ENCODE measurements around the gene VPS37C.

VPS37C gene

GRCh38 chr11:61090521-61090920, 70.7 kb downstream of the VPS37C start:
- no peaks in the 10 kb centered on the region for H3K36me3 ChIP-seq (ENCODE audit: insufficient read depth, low read length)
- 88% methylated on average over 12 of the region's 12 CpGs for WGBS
- 0 out of 2 replicates have a peak, but pooled peaks cover 6% of the 10 kb centered on the region for H3K4me1 ChIP-seq (ENCODE audit: insufficient read depth, low read length)
- H3K27me3 ChIP-seq (ENCODE audit: insufficient read depth, low read length) = no peaks in the 10 kb centered on the region
- H3K9ac ChIP-seq (ENCODE audit: low read depth, low read length) = no peak overlapping the region
- no peak overlapping the region for H3K27ac ChIP-seq (ENCODE audit: low read depth, low read length)
- no peak overlapping the region for H3K4me3 ChIP-seq (ENCODE audit: low read length)
- no peaks in the 10 kb centered on the region for H3K9me3 ChIP-seq (ENCODE audit: insufficient read depth, low read depth, low read length)

GRCh38 chr11:61089806-61090491, 71.3 kb downstream of the VPS37C start:
- Histone ChIP-seq H3K36me3 (ENCODE audit: insufficient read depth, low read length) (no peaks in the 10 kb centered on the region), H3K9ac (ENCODE audit: low read depth, low read length) (no peak overlapping the region), H3K4me1 (ENCODE audit: insufficient read depth, low read length) (0 out of 2 replicates have a peak, but pooled peaks cover 6% of the 10 kb centered on the region), H3K4me3 (ENCODE audit: low read length) (no peak overlapping the region), H3K27me3 (ENCODE audit: insufficient read depth, low read length) (no peaks in the 10 kb centered on the region), H3K9me3 (ENCODE audit: insufficient read depth, low read depth, low read length) (no peaks in the 10 kb centered on the region), H3K27ac (ENCODE audit: low read depth, low read length) (no peak overlapping the region)
- 91% methylated on average over 12 of the region's 12 CpGs for WGBS

GRCh38 chr11:61087426-61088119, 73.7 kb downstream of the VPS37C start:
- H3K4me3 ChIP-seq (ENCODE audit: low read length) = no peak overlapping the region
- 87% methylated on average over 4 of the region's 9 CpGs for WGBS

GRCh38 chr11:61083601-61084147, 77.6 kb downstream of the VPS37C start:
- no peaks in the 10 kb centered on the region for H3K4me1 ChIP-seq (ENCODE audit: insufficient read depth, low read length)
- H3K9ac ChIP-seq (ENCODE audit: low read depth, low read length) = no peak overlapping the region
- no peaks in the 10 kb centered on the region for H3K27me3 ChIP-seq (ENCODE audit: insufficient read depth, low read length)
- H3K4me3 ChIP-seq (ENCODE audit: low read length) = no peak overlapping the region
- H3K27ac ChIP-seq (ENCODE audit: low read depth, low read length) = no peak overlapping the region
- WGBS = 94% methylated on average over 12 of the region's 13 CpGs
- no peaks in the 10 kb centered on the region for H3K9me3 ChIP-seq (ENCODE audit: insufficient read depth, low read depth, low read length)
- no peaks in the 10 kb centered on the region for H3K36me3 ChIP-seq (ENCODE audit: insufficient read depth, low read length)

More at GRCh38 chr11:61087426-61088119, 73.7 kb downstream of the VPS37C start:
- Histone ChIP-seq H3K27ac (ENCODE audit: low read depth, low read length) (no peak overlapping the region), H3K36me3 (ENCODE audit: insufficient read depth, low read length) (no peaks in the 10 kb centered on the region), H3K4me1 (ENCODE audit: insufficient read depth, low read length) (0 out of 2 replicates have a peak, but pooled peaks cover 6% of the 10 kb centered on the region), H3K27me3 (ENCODE audit: insufficient read depth, low read length) (no peaks in the 10 kb centered on the region), H3K9me3 (ENCODE audit: insufficient read depth, low read depth, low read length) (no peaks in the 10 kb centered on the region), H3K9ac (ENCODE audit: low read depth, low read length) (no peak overlapping the region)

DNA sequence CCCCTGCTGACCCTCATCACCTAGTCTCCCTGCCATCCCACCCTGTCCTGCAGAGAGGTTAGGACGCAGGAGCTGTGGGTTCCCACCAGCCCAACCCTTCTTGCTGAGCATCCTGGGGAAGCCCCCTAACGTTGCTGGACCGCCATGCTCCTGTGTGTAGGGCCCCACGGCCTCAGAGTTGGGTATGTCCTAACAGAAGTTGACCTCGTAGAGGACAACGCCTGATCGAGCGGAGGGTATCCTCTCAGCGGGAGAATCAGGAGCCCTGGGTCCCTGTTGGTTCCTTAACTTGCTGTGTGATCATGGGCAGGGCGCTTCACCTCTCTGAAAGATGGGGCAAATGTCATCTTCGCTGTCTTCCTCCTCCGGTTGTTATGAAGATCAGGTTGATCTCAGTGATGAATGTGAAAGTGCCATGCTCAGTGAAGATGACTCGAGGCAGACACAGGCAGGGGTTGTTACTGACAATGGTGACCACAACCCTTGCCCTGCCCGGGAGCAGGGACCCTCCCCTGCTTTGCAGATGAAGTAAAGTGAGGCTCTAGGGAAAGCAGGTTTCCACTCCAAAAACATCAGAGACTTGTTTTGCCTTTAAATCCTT, 78.2 kb downstream of the VPS37C start:
- Histone ChIP-seq H3K27ac (ENCODE audit: low read depth, low read length) (no peak overlapping the region), H3K9ac (ENCODE audit: low read depth, low read length) (no peak overlapping the region), H3K9me3 (ENCODE audit: insufficient read depth, low read depth, low read length) (no peaks in the 10 kb centered on the region), H3K4me1 (ENCODE audit: insufficient read depth, low read length) (no peaks in the 10 kb centered on the region), H3K36me3 (ENCODE audit: insufficient read depth, low read length) (no peaks in the 10 kb centered on the region), H3K27me3 (ENCODE audit: insufficient read depth, low read length) (no peaks in the 10 kb centered on the region), H3K4me3 (ENCODE audit: low read length) (no peak overlapping the region)
- 90% methylated on average over 14 of the region's 14 CpGs for WGBS

DNA sequence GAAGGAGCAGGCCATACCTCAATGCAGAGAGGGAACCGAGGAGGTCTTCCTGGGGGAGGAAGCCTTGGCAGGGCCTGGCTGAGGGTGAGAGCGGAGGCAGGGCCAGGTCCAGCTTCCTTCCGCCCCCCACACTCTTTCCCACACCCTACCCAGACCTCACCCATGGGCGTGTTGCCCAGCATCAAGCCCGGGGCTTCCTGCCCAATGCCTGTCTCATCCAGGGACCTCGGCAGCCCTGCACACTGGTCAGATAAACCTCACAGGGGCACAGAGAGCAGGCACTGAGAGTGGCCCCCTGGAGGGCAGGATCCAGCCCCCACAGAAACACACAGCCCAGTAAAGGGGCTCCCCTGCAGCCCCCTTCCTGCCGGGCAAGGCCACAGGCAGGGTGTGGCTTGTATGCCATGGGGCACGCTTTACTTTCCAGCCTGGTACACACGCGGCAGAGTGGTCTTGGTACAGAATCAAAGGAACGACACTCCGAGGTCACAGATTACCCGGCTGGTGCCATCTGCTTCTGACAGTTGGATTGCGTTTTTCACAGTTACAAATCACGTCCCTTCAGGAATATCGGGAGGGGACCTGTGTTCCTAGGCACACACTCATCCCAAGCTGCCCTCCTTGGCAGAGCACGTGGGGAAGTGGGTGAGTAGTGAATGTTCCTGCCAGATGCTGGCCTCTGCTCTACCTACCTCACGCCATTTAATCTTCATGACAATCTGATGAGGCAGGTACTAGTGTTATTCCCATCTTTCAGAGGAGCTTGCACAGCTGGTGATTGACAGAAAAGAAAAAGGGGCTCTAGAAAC, 79.0 kb downstream of the VPS37C start:
- Histone ChIP-seq H3K27ac (ENCODE audit: low read depth, low read length) (no peak overlapping the region), H3K4me3 (ENCODE audit: low read length) (no peak overlapping the region), H3K36me3 (ENCODE audit: insufficient read depth, low read length) (no peaks in the 10 kb centered on the region), H3K4me1 (ENCODE audit: insufficient read depth, low read length) (no peaks in the 10 kb centered on the region), H3K9ac (ENCODE audit: low read depth, low read length) (no peak overlapping the region), H3K9me3 (ENCODE audit: insufficient read depth, low read depth, low read length) (no peaks in the 10 kb centered on the region), H3K27me3 (ENCODE audit: insufficient read depth, low read length) (no peaks in the 10 kb centered on the region)
- WGBS = 92% methylated on average over 18 of the region's 18 CpGs

GRCh38 chr11:61080986-61081590, 80.1 kb downstream of the VPS37C start:
- no peak overlapping the region for H3K27ac ChIP-seq (ENCODE audit: low read depth, low read length)
- no peak overlapping the region for H3K9ac ChIP-seq (ENCODE audit: low read depth, low read length)
- no peaks in the 10 kb centered on the region for H3K9me3 ChIP-seq (ENCODE audit: insufficient read depth, low read depth, low read length)
- WGBS = 88% methylated on average over 11 of the region's 11 CpGs
- H3K4me3 ChIP-seq (ENCODE audit: low read length) = no peak overlapping the region
- H3K36me3 ChIP-seq (ENCODE audit: insufficient read depth, low read length) = no peaks in the 10 kb centered on the region
- H3K4me1 ChIP-seq (ENCODE audit: insufficient read depth, low read length) = no peaks in the 10 kb centered on the region
- H3K27me3 ChIP-seq (ENCODE audit: insufficient read depth, low read length) = no peaks in the 10 kb centered on the region

GRCh38 chr11:61080526-61080925, 80.7 kb downstream of the VPS37C start:
- no peak overlapping the region for H3K9ac ChIP-seq (ENCODE audit: low read depth, low read length)
- no peaks in the 10 kb centered on the region for H3K27me3 ChIP-seq (ENCODE audit: insufficient read depth, low read length)
- no peaks in the 10 kb centered on the region for H3K36me3 ChIP-seq (ENCODE audit: insufficient read depth, low read length)
- H3K27ac ChIP-seq (ENCODE audit: low read depth, low read length) = no peak overlapping the region
- no peak overlapping the region for H3K4me3 ChIP-seq (ENCODE audit: low read length)
- WGBS = 96% methylated on average over 8 of the region's 8 CpGs
- H3K4me1 ChIP-seq (ENCODE audit: insufficient read depth, low read length) = no peaks in the 10 kb centered on the region
- H3K9me3 ChIP-seq (ENCODE audit: insufficient read depth, low read depth, low read length) = no peaks in the 10 kb centered on the region

All from HUES64 (cell line).